Effector memory CD8-positive, alpha-beta T cell (primary cell): ENCODE data around the gene MSRB3.

Source experiments
- ATAC-seq: fragments of 150-1000 bp; cut with Tn5 transposase; replicated peaks from 2 replicates; pipeline ENCODE4 v1.10.0; 2021; ENCODE audit warnings: mild to moderate bottlenecking, moderate library complexity
- DNase-seq, 3 experiments: peaks; one replicate each; pipeline ENCODE4 v3.0.0; 2021
- H3K27ac Mint-ChIP-seq, 2 donors: one replicate each; pipeline ENCODE4 v1.8.0; 2022; ENCODE audit warnings: mild to moderate bottlenecking in 2 of 2, mixed read lengths in 2 of 2, moderate library complexity in 2 of 2
- H3K27me3 Mint-ChIP-seq, 2 donors: one replicate each; pipeline ENCODE4 v1.8.0; 2022; ENCODE audit warnings: mixed read lengths in 2 of 2
- H3K36me3 Mint-ChIP-seq: one replicate; pipeline ENCODE4 v1.8.0; 2022; ENCODE audit warnings: mild to moderate bottlenecking, moderate library complexity, mixed read lengths; ENCODE audit not compliant: insufficient read depth
- H3K4me1 Mint-ChIP-seq, 2 donors: one replicate each; pipeline ENCODE4 v1.8.0; 2022; ENCODE audit warnings: low read depth in 2 of 2, mixed read lengths in 2 of 2
- H3K4me3 Mint-ChIP-seq, 2 donors: one replicate each; pipeline ENCODE4 v1.8.0; 2022; ENCODE audit warnings: mild to moderate bottlenecking in 2 of 2, mixed read lengths in 2 of 2, moderate library complexity in 2 of 2
- H3K9me3 Mint-ChIP-seq, 2 donors: one replicate each; pipeline ENCODE4 v1.8.0; 2022; ENCODE audit warnings: mixed read lengths in 2 of 2

The MSRB3 gene

GRCh38 chr12:65511912-65512311, 233.4 kb downstream of the MSRB3 start:
- DNase-seq (no peak), ATAC-seq (no peak)
- Mint-ChIP-seq H3K27ac (no peak overlapping the region), H3K27me3 (peaks cover 0 to 5% of the 10 kb centered on the region in 2 donors), H3K36me3 (no peaks in the 10 kb centered on the region), H3K4me1 (no peaks in the 10 kb centered on the region), H3K9me3 (peaks cover 0 to 8% of the 10 kb centered on the region in 2 donors), H3K4me3 (no peak overlapping the region)
